Measurements from ENCODE around the gene TXNDC2. TPM values are rescaled to one million over a fixed set of nuclear protein-coding genes. Genes with fewer than 3 reads are reported as not detected.

The TXNDC2 gene
- total and polyA plus RNA-seq, 9 of the 15 experiments (the other 6 are each of a cell fraction or from before 2014, with no cell fraction given): 1.2 to 4.9 (median 2.3) TPM

- intact Hi-C loops (cut with micrococcal nuclease): no loop called here
- ChIA-PET CTCF (ENCODE audit: low intra/inter-chr PET ratio) (no interaction called here), POLR2A (interaction anchor here (0.6 to 1.3 kb wide), 3 partner anchors 10 to 49 kb away, joined by 3 read pairs; no protein-coding TSS in a partner anchor)
- BruUV-seq (replicated peaks): no TSS peak
- peak in 1 of 4 experiments; percentile 44 for DNase-seq (ENCODE audit: extremely low read depth in 1 of 4, low spot score in 3 of 4)
- H3K9ac ChIP-seq (ENCODE audit: insufficient read depth in 1 of 2, low read depth in 2 of 2, low read length in 2 of 2): no peak overlapping the region
- H3K27ac ChIP-seq (ENCODE audit: extremely low read depth, low read depth, low read length): peak overlapping the region; percentile 58; the same call in 1 of the 3 replicates
- H3K4me2 ChIP-seq (ENCODE audit: insufficient read depth, low read length): no peak overlapping the region
- no peak for FAIRE-seq
- H3K4me3 ChIP-seq: no peak overlapping the region
- no peak for ATAC-seq
- H4K20me1 ChIP-seq (replicated peaks; ENCODE audit: control insufficient read depth, insufficient read depth, low read length): no peaks in the 10 kb centered on the region
- H3K9me3 ChIP-seq (replicated peaks; ENCODE audit: control insufficient read depth, insufficient read depth, low read depth, low read length): peaks cover 24% of the 10 kb centered on the region
- peaks cover 11% of the 10 kb centered on the region; the same call in 2 of the 3 replicates for H3K36me3 ChIP-seq (ENCODE audit: control insufficient read depth, insufficient read depth, low read length)
- WGBS (ENCODE audit: insufficient coverage, low coverage, missing lambda C conversion rate): 73% methylated on average over 3 of the region's 3 CpGs
- in situ Hi-C loops (cut with MboI): no loop called here
- peak overlapping the region; percentile 48 for H2AFZ ChIP-seq (ENCODE audit: low read depth, low read length)
- H3K4me1 ChIP-seq (replicated peaks in 1 of 2; ENCODE audit: control insufficient read depth in 2 of 2, insufficient read depth in 2 of 2, low read length in 2 of 2): peaks cover 14 to 41% of the 10 kb centered on the region in 2 experiments
- no peaks in the 10 kb centered on the region for H3K9me1 ChIP-seq (ENCODE audit: control insufficient read depth, insufficient read depth, low read length)
- peaks cover 3% of the 10 kb centered on the region; the same call in 1 of the 3 replicates for H3K79me2 ChIP-seq (ENCODE audit: control insufficient read depth, insufficient read depth, low read length)
- TF ChIP-seq CBX3 (IDR thresholded peaks at IDR 0.05; ENCODE audit: borderline replicate concordance in 1 of 2, low read length in 2 of 2): 0 out of 3 replicates have a peak, but pooled peaks of 1 of the 2 experiments have one; percentile 20
- 0 out of 2 replicates have a peak, but pooled peaks have one; percentile 10 for TF ChIP-seq GATA2 (CRISPR knock-in tag; IDR thresholded peaks at IDR 0.05)
- TF ChIP-seq TRIM25 (IDR thresholded peaks at IDR 0.05; ENCODE audit: borderline replicate concordance): no peak
- no peaks in the 10 kb centered on the region for H3K27me3 ChIP-seq (ENCODE audit: control insufficient read depth in 2 of 2, insufficient read depth in 2 of 2, low read length in 2 of 2)
Measured at GRCh38 chr18:9866627-9867026, 19.1 kb upstream of the TXNDC2 start.

Data from K562 (cell line).